ENCODE data around the gene IFNGR1. TPM values are rescaled to one million over a fixed set of nuclear protein-coding genes. Genes with fewer than 3 reads are reported as not detected.

Gene IFNGR1
- total RNA-seq, 1 experiment from 2014 or later = 23.4 TPM

DNA sequence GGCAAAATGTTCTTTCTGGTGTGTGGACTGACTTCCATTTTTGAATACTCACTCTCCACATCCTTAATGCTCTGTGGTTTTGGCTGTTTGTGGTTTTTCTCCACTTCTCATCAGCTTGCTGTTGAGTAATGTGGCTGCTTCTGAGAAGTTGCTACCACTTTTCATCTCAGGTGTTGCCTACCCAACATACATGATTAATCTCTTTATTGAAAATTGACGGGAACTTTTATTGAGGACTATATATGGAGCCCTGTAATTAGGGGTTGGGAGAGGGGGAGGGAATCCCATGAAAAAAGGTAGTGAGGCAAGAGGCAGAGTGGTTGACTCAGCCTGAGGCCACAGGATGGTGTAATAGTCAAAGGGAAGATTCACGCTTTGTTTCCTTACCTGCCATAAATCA is 63.4 kb downstream of the IFNGR1 start:
- CTCF ChIA-PET = no interaction called here
- in situ Hi-C loops (cut with HindIII; ENCODE audit: low pct_unique_long_range_greater_than_20kb, low sequenced_read_pairs) (no loop called here), intact Hi-C loops (cut with micrococcal nuclease; ENCODE audit: unreplicated experiment) (no loop called here)
- POLR2A ChIA-PET = no interaction called here
- ATAC-seq (no peak), DNase-seq (ENCODE audit: low read depth, low spot score) (no peak)
- Histone ChIP-seq H3K4me3 (ENCODE audit: low read depth in 2 of 2, low read length in 2 of 2) (no peak overlapping the region), H3K27ac (ENCODE audit: low read length) (no peak overlapping the region), H3K9me3 (ENCODE audit: control insufficient read depth, insufficient read depth, low read depth, low read length) (no peaks in the 10 kb centered on the region), H3K4me1 (ENCODE audit: control insufficient read depth, insufficient read depth, low read length) (no peaks in the 10 kb centered on the region), H3K36me3 (ENCODE audit: control insufficient read depth, insufficient read depth, low read length) (no peaks in the 10 kb centered on the region), H3K27me3 (ENCODE audit: control insufficient read depth, insufficient read depth, low read length) (0 out of 2 replicates have a peak, but pooled peaks cover 2% of the 10 kb centered on the region)
- BruUV-seq (replicated peaks) = no TSS peak
- TF ChIP-seq POLR2AphosphoS5 (IDR thresholded peaks at IDR 0.05; ENCODE audit: low read depth, low read length) = no peak
- TF ChIP-seq TCF7L2 (IDR thresholded peaks at IDR 0.05; ENCODE audit: low read depth, low read length) = no peak
- TF ChIP-seq, protein P1, sequence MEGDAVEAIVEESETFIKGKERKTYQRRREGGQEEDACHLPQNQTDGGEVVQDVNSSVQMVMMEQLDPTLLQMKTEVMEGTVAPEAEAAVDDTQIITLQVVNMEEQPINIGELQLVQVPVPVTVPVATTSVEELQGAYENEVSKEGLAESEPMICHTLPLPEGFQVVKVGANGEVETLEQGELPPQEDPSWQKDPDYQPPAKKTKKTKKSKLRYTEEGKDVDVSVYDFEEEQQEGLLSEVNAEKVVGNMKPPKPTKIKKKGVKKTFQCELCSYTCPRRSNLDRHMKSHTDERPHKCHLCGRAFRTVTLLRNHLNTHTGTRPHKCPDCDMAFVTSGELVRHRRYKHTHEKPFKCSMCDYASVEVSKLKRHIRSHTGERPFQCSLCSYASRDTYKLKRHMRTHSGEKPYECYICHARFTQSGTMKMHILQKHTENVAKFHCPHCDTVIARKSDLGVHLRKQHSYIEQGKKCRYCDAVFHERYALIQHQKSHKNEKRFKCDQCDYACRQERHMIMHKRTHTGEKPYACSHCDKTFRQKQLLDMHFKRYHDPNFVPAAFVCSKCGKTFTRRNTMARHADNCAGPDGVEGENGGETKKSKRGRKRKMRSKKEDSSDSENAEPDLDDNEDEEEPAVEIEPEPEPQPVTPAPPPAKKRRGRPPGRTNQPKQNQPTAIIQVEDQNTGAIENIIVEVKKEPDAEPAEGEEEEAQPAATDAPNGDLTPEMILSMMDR (IDR thresholded peaks at IDR 0.05) = no peak
- TF ChIP-seq, protein P2, sequence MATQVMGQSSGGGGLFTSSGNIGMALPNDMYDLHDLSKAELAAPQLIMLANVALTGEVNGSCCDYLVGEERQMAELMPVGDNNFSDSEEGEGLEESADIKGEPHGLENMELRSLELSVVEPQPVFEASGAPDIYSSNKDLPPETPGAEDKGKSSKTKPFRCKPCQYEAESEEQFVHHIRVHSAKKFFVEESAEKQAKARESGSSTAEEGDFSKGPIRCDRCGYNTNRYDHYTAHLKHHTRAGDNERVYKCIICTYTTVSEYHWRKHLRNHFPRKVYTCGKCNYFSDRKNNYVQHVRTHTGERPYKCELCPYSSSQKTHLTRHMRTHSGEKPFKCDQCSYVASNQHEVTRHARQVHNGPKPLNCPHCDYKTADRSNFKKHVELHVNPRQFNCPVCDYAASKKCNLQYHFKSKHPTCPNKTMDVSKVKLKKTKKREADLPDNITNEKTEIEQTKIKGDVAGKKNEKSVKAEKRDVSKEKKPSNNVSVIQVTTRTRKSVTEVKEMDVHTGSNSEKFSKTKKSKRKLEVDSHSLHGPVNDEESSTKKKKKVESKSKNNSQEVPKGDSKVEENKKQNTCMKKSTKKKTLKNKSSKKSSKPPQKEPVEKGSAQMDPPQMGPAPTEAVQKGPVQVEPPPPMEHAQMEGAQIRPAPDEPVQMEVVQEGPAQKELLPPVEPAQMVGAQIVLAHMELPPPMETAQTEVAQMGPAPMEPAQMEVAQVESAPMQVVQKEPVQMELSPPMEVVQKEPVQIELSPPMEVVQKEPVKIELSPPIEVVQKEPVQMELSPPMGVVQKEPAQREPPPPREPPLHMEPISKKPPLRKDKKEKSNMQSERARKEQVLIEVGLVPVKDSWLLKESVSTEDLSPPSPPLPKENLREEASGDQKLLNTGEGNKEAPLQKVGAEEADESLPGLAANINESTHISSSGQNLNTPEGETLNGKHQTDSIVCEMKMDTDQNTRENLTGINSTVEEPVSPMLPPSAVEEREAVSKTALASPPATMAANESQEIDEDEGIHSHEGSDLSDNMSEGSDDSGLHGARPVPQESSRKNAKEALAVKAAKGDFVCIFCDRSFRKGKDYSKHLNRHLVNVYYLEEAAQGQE (IDR thresholded peaks at IDR 0.05; ENCODE audit: insufficient read depth in 1 of 2, low read depth in 2 of 2, low read length in 1 of 2) = no peak
- TF ChIP-seq SIN3A (IDR thresholded peaks at IDR 0.05; ENCODE audit: borderline replicate concordance, insufficient read depth, low read depth, low read length) = no peak

DNA sequence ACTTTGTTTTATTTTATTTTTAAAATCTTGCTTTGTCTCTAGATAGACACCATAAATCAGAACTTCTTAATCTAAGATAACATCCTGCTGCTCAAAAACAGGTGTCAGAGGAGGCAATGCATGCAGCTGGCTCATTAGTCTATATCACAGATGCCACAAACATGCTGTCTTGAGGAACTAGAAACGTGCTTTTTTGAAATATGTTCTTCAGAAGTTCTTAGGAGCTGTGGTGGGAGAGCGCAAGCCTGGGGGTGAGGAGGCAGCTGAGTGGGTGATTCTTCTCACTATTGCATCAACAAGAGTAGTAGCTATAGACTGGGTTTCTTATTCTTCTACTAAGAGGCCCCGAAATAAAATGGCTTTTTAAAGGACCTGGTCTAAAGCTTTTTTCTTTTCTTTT is 69.1 kb downstream of the IFNGR1 start:
- BruUV-seq (replicated peaks) = no TSS peak
- no peaks in the 10 kb centered on the region for H3K9me3 ChIP-seq (ENCODE audit: control insufficient read depth, insufficient read depth, low read depth, low read length)
- no peaks in the 10 kb centered on the region for H3K4me1 ChIP-seq (ENCODE audit: control insufficient read depth, insufficient read depth, low read length)
- H3K4me3 ChIP-seq (ENCODE audit: low read depth in 2 of 2, low read length in 2 of 2) = no peak overlapping the region
- ChIA-PET CTCF (interaction anchor here (0.6 kb wide), 1 partner anchor 21 kb away, joined by 5 read pairs; no protein-coding TSS in a partner anchor), POLR2A (interaction anchor here (0.7 kb wide), 1 partner anchor 1514 kb away, joined by 17 read pairs; no protein-coding TSS in a partner anchor)
- intact Hi-C loops (cut with micrococcal nuclease; ENCODE audit: unreplicated experiment) = no loop called here
- H3K27me3 ChIP-seq (ENCODE audit: control insufficient read depth, insufficient read depth, low read length) = no peaks in the 10 kb centered on the region
- in situ Hi-C loops (cut with HindIII; ENCODE audit: low pct_unique_long_range_greater_than_20kb, low sequenced_read_pairs) = no loop called here
- TF ChIP-seq, protein P2 (IDR thresholded peaks at IDR 0.05; ENCODE audit: insufficient read depth in 1 of 2, low read depth in 2 of 2, low read length in 1 of 2) = no peak
- TF ChIP-seq TCF7L2 (IDR thresholded peaks at IDR 0.05; ENCODE audit: low read depth, low read length) = no peak
- TF ChIP-seq, protein P1 (IDR thresholded peaks at IDR 0.05) = no peak
- TF ChIP-seq POLR2AphosphoS5 (IDR thresholded peaks at IDR 0.05; ENCODE audit: low read depth, low read length) = no peak
- no peak for TF ChIP-seq SIN3A (IDR thresholded peaks at IDR 0.05; ENCODE audit: borderline replicate concordance, insufficient read depth, low read depth, low read length)
- H3K36me3 ChIP-seq (ENCODE audit: control insufficient read depth, insufficient read depth, low read length) = no peaks in the 10 kb centered on the region
- no peak overlapping the region for H3K27ac ChIP-seq (ENCODE audit: low read length)
- ATAC-seq (no peak), DNase-seq (ENCODE audit: low read depth, low spot score) (no peak)
